Measurements from ENCODE around the gene POLL.
"Not testable (repeated sequence)": the region's sequence is repeated elsewhere in the genome, so short reads cannot be mapped to it uniquely, and the experiment has no call there.

Gene POLL

DNA sequence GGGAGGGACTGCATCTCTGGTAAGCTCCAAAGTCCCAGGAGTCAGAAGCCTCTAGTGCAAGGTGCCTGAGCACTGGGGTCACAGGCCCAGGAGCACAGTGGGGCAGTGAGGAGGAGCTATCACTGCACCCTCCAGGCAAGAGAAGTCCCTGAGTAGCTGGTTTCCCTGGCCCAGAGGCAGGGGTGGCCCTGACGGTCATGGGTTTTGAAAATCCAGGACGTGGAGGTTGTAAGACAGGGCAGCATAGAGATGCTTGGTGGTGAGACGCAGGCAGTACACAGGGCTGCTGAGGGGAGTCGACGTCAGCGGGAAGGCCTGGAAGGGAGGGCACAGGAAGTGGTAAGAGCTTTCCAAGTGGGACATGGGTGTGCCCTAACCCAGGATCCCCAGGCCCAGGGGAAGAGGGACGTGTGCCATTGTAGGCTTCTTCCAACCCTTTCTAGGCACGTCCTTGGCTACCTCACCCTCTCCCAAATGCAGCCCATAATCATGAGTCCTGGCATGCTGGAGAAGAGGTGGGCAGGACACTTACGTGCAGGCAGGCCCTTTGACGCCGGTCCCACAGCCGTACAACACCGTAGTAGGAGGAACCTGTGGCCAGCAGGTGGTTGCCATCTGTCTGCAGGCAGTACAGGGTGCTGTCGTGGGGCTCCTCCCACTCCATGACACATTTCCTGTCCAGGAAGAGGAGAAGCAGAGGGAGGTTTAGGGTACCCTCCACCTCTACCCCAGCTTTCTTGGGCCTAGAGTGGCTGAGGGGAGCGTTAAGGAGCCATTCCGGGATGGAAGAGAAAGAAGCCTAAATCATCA lies 23.2 kb upstream of the POLL start:
- DNase-seq (ENCODE audit: low spot score) = no peak

DNA sequence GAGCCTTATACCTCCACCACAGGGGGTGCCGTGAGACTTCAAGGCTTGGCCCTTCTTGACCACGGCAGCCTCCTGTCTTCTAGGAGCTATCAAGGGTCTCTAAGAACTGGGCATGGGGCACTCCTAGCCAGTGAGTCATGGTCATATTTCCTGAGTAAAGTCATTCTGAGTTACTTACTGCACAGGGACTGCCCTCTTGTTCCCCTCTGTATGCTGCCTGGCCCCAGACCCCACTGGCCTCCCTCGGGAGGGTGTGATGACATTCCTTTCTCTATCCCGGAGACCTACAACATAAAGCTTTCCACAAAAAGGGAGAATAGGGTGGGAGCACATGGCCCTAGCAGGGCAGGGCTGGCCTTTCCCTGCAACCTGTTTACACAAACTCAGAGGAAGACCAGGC lies 21.4 kb upstream of the POLL start:
- DNase-seq (ENCODE audit: low spot score) = no peak

DNA sequence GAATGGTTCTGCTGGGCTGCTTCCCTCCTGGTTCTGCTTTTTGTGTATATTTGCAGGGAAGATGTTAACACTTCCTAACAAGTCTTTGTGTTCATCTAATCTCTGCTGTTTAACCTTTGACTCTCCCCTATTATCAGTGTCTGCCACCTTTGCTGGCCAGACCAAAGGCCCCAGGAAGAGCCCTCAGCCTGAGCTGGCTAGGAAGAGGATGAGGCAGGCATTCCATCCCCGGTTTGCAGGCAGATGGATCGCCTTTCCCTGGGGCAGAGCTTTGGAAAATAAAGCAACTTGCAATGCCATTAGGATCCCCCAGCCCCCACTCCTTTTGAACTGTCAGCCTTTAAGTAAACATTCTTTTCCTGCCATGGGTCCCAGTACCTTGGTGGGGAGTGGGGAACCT lies 19.1 kb upstream of the POLL start:
- no peak for DNase-seq (ENCODE audit: low spot score)

DNA sequence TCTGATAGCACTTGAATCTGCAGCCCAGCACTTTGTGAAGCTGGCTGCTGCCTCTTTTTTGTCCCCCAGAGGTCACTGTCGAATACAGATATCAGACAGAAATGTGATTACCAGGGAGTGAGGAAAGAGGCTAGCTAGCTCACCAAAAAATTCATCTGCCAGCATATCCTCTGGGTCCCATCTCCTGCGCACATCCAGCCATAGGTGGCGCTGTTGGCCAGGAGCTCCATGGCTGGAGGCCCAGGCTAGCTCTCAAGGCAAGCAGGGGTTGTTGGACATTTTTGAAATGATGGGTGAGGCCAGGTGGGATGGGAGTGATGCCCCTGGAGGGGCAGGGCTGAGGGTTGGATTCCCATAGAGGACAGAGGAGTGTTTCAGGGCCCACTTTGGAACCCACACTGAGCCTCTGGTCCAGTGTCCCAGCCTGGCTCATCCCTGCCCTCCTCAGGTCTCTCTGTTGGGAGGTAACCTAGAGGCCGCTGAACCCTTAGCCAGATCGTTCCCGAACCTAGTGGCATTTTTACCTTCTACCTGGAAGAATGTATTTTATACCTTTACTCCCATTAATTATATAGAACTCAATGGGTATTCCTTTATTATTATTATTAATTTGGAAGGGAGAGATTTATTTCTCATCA lies 14.8 kb upstream of the POLL start:
- peak; percentile 79 for DNase-seq (ENCODE audit: low spot score)

DNA sequence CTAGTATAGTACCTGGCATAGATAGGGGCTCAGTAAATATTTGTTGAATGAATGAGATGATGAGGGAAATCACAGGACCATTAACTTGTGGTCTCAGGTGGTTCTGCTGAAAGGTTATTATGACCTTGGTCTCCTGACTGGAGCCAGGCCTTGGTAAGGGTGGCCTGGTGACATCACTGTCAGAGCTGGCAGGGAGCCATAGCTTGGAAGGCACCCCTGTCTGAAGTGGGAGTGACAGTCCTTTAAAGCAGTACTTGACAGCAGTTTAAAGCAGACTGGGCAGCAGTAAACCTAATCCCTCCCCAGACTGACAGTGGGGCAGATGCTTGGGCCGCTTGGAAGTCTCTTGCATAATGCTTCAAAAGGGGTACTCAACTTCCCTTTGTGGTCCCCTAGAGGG lies 13.5 kb upstream of the POLL start:
- DNase-seq (ENCODE audit: low spot score) = no peak

DNA sequence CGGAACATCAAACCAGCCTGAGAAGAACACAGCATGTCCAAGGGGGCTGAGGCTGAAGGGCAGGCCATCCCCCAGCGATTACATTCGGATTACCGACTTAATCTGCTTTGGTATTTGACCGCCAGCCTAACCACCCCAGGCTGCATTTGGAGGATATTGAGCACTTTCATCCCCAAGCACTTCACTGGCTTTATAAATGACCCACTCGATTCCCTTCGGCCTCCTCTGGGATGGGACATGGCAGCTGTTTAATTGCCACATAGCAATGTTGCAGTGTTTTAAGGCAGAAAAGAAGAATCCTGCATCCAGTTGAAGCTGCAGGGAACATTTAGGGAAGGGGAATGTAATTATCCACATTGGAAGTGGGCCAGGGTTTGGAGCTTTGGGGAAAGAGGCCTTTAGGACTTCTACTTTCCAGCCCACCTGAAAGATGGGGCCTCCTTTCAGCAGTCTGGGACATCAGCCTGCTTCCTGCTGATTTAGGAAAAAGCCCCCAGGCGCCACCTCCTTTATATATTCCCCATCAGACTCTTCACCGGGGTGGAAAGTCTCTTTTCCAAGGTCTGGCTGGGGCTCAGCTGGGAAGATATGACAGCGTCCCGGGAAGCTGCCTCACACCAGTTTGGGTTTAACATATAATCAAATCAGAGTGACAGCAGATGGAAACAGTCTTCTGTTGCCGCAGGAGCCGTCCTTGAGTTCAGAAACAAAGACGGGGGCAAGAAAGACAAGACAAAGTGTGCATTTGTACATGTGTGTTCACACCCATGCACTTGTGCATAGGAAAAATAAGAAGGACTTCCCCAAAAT lies 9.2 kb upstream of the POLL start:
- no peak for DNase-seq (ENCODE audit: low spot score)

DNA sequence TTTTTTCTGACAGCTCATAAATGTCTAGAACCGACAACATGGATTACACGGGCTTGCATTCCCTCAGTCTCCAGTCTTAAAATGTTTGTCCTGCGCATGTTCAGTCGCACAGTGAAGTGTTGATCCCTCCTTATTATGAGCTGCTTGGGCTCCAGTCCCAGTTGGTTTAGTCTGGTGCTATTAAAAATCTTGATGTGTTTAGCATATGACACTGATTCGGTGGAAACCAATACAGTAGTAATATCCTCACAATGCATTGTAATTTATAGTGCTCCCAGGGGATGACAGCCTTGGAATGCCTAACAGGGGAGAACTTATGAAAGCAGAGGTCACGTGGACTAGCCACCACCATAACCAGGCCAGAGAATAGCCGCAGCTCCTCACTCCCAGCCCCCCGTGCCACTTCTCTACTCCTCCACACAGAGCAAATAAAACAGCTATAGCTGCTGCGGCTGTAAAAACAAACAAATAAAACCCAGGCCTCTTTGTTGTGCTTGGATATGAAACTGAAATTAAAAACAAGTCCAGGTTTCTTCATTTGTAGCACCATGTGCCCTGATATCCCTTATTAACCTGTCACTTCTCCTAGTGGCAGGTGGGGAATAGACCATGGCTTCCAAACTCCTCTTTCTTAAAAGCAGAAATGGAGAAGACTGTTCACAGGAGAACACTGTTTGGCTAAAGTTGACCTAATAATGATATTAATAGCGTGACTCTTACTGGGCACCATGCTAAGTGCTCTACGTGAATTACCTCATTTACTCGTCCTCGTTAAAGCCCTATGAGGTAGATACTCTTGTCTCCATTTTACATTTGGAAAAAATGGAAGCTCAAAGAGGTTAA lies 7.8 kb upstream of the POLL start:
- DNase-seq (ENCODE audit: low spot score) = no peak

DNA sequence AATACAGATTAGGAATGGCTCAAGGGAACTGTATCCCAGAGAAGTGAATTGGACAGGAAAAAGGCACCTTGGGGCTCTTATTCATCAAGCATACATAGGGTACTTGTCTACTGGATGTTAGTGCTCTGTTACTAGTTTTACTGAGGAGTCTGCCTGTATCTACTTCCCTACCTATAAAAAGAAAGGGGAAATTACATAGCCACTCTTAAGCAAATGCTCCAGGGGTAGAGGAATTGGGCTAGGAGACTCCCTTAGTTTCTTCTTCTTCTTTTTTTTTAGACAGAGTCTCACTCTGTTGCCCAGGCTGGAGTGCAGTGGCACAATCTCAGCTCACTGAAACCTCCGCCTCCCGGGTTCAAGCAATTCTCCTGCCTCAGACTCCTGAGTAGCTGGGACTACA lies 5.3 kb upstream of the POLL start:
- not testable (repeated sequence) for DNase-seq (ENCODE audit: low spot score)

DNA sequence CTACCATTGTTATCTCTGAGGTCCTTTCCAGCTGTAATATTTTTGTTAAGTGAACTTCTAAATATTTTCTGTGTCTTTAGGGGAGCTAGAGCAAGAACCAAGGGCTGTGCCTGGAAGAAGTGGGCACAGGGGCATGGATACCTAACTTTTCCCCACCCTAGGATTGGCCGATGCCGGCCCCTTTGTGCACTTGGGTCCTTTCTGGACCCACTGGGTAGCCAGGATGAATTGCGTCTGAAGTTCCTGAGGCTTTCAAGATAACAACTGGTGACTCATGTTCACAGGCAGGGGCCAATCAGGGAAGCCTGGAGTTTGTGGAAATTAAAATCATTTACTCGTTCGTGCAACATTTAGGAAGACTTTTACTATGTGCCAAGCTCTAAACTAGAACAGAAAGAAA lies 822 bp upstream of the POLL start:
- DNase-seq (ENCODE audit: low spot score) = peak; percentile 82

DNA sequence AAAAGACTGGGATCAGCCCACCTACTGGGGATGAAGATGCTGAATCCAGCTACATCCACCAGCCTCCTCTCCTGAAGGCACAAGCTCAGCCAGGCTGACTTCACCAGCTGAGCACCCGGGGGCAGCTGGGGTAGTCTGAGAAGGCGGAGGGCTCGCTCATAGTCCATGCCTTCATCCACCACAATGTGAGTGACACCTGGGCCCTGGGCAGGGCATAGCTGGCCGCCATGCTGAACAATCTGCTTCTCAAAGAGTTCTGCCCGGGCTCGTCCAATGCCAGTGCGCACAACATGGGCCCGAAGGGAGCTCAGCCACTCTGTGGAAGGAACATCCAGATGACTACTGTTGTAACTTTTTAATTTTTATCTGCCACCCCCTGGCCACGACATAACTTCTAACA lies 2.2 kb downstream of the POLL start:
- no peak for DNase-seq (ENCODE audit: low spot score)

DNA sequence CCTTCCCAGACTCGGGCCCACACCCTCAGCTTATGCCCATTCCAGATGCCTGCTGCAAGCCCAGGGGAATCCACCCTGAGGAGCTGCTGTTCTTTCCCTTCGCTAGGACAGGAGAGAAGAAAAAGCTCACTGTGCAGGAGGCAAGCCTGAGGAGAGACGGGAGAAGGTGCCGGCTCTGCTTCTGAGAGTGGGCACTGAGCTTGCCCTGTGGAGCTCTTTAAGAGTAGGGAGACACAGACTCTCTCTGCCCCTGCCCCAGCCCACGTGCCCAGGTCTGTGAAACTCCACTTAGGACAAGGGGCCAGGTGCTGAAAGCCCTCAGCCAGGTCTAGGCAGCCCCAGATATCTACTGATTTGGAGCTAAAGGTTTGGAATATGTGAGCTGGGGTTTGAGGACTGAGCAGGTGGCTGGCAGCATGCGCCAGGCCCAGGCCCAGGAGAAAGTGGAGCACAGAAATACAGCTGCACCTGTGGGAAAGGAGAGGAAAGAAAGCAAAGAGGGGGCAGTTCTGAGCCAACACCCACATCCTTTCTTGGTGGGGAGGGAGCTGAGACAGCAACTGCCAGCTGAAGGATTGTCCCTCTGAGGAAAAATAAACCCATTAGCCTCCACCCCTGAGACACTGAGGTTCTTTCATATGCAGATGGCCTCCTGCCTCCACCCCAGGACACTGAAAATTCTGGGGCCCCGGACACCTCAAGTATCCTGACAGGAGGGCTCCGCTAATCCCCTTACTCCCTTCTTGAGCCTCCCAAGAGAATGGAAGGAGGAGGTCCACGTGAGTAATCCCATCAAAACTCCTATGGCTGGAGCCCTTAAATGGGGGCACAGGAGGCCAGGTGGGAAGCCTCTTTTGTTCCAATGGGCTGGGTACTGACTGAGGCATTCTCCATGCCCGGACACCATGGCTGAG lies 7.3 kb downstream of the POLL start:
- no peak for DNase-seq (ENCODE audit: low spot score)

DNA sequence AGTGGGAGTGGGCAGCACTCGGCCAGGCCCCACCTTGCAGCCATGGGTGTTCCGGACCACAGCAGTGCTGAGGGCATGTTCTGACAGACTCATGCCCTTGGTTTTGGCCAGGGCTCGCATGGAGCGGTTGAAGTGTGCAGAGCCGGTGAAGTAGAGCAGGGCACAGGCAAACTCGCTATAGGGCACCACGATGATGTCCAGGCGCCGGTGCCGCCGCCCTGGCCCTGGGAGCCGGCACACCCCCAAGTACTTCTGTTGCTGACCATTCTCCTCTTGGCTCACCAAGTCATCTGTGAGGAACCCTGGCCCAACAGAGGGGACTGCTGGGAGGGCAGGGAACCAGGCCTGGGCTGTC lies 8.6 kb downstream of the POLL start:
- no peak for DNase-seq (ENCODE audit: low spot score)

DNA sequence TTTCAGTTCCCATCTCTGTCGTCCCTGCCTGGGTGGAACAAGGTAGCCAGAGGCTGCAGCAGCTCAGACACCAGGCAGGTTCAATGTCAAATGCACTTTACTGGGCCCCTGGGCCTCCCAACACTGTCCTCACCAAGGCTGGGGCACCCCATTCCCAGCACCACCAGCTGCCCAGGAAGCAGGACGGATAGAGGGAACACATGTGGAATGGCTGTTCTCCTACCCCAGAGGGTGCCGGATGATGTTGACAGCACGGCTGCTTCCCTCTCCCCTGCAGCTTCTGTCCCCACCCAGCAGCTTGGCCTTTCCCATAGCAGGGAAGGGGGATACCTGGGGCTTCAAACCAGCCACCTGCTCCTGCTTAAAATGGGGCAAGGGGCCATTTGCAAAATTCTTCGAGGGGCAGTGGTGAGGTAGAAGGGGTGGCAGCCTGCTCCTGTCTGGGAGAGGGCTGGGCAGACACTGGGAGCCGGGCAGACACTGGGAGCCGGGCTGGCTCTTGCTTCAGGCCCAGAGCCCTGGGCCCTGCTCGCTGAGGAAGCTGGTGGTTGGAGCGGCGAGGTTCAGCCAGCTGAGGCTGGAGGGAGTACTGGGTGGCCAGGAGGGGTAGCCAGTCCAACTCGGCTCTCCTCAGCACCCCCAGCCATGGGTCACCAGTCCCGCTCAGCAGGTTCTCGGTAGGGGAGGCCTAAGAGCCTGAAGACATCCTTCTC lies 9.1 kb downstream of the POLL start:
- DNase-seq (ENCODE audit: low spot score) = no peak

DNA sequence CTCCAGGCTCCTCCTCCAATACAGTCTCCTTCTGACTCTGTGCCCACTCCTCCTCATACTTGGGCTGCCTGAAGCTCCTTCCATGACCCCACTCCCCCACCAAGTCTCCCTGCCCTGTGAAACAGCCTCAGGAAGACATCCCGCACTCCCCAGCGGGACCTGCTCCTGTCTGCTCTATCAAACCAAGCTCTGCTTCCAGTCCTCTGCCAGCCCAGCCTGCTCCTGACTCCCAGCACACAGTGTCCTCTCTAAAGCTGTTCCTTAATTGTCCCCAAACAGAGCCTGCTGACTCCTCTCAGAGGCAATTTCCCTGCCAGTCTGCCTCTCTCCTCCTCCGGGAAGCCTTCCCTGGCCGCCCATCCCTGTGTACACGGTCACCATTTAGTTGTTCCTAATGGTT lies 9.9 kb downstream of the POLL start:
- no peak for DNase-seq (ENCODE audit: low spot score)

DNA sequence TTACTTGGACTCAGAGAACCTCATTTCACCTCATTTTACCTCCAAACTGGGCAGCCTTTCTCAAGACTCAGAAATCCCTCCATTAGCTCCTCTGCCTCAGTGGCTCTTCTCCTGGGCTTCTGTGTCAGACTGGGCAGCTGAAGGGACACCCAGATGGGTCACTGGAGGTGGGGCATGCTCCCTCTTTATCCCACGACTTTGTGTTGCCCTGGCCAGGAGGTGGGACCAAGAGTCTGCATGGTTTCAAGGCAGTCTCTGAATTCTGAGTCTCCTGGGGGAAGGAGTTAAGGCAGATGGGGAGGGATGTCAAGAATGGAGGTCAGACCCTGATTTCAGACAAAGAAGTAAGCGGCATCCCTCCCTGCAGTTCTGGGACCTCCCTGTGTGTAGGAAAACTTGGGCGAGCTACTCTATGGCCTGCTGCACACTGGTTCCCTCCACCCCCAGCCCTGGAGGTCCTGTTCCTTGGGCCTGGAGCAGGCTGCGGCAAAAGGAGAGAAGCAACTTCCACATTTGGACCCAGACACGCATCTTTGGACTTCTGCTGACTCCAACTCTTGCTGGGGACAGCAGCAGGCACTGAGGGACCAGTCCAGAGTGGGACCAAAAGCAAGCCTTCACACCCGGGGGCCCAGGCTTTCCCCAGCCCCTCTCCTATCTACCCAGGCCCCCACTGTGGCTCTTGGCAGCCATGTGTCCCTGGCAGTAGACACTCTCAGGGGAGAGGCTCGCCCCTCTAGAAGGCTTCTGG lies 10.8 kb downstream of the POLL start:
- no peak for DNase-seq (ENCODE audit: low spot score)

DNA sequence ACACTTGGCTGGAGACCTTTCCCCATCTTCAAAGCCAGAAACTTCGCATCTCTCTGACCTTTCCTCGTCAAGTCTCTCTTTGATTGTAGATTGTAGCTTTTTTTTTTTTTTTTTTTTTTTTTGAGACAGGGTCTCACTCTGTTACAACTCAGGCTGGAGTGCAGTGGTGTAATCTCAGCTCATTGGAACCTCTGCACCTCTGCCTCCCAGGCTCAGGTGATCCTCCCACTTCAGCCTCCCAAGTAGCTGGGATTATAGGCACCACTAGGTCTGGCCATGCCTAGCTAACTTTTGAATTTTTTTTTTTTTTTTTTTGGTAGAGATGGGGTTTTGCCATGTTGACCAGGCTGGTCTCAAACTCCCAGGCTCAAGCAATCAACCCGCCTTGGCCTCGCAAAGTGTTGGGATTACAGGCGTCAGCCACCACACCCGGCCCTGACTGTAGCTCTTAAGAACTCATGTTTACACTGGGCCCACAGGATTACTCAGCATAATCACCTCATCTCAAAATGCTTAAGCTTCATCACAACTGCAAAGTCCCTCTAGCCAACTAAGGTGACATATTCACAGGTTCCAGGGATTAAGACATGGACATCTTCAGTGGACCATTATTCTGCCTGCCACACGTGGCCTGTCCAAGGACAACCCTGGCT lies 11.7 kb downstream of the POLL start:
- no peak for DNase-seq (ENCODE audit: low spot score)

DNA sequence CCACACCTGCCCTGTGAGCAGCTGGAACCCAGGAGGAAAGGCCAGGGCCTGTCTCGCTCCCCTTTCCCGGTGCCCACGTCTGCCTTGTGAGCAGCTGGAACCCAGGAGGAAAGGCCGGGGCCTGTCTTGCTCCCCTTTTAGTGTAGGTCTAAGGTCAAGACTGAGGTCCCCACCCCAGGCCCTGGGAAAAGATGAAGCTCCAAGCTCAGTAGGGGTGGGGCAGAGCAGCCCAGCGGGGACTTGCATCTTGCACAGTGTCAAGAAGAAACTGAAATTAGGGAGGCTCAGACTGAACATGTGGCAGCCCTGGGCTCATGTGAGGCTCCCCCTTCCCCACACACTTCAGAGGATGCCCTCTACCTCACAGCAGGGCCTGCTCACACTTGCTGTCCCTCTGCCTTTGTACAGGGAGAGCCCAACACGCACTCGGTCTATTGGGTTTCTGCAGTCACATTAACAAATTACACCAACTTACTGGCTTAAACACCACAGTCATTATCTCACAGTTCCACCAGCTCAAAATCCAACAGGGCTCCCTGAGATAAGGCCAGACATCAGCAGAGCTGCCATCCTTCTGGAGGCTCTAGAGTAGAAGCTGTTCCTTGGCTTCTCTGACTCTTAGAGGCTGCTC lies 12.4 kb downstream of the POLL start:
- no peak for DNase-seq (ENCODE audit: low spot score)

DNA sequence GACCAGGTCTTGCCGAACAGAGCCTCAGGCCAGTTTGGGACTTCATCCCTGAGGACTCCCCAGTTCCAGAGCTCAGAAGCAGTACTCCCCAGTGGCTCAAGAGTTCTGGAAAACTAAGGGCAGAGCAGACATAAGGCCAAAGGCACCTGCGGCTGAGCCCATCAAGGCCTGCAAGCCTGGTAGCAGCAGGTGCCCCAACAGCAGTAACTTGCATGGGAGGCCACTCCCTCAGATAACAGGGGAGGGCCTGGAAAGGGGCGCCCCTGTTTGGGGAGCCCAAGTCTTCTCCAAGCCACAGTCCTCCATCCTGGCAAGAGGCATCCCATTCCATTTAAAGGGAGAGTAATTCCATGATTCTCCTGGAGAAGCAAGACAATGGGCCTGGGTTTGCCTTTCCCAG lies 13.0 kb downstream of the POLL start:
- no peak for DNase-seq (ENCODE audit: low spot score)

Measured in RKO (cell line).